SK-N-DZ (cell line): ENCODE measurements around the gene NAALADL2.

Experiments
- DNase-seq: peaks from one replicate; pipeline ENCODE4 v3.0.0-alpha.2; 2015; ENCODE audit warnings: low spot score

The NAALADL2 gene

GRCh38 chr3:175307642-175308041 lies 448.5 kb downstream of the NAALADL2 start:
- no peak for DNase-seq

DNA sequence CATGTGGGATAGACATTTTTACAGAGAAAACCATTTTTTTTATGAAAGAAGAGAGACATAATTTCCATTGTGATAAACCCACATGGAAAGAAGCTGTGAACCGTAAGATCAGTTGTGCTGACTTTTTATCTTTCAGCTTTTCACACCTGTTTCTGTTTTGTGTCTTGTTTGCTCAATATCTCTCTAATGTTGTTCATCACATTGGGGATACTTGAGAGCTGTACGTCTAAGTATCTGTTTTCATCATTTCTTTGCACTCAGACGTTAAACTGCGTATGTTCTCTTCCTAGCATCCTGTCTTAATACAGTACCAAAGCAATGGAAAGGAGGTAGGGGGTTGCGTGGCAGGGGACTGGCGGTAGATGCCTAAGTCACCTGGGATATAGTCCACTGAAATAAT lies 449.0 kb downstream of the NAALADL2 start:
- DNase-seq: no peak

- DNase-seq: no peak
These were observed 450.9 kb downstream of the NAALADL2 start for GRCh38 chr3:175310046-175310445.

- DNase-seq: no peak
These were observed 452.3 kb downstream of the NAALADL2 start for GRCh38 chr3:175311404-175311803.

- no peak for DNase-seq
These were observed 452.8 kb downstream of the NAALADL2 start for GRCh38 chr3:175311946-175312345.

DNA sequence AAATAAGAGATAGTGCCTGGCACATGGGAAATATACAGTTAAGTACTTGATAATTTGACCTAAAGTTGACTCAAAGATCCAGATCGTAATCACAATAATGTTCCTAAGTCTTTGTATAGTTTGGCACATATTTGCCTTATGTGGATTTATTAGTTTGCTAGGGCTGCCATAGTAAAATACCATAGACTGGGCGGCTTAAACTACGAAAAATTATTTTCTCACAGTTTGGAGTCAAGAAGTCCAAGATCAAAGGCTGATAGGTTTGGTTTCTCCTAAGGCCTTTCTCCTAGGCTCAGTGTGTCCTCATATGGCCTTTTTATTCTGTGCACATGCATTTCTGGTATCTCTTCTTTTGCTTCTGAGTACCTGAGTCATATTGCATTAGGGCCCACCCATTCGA lies 453.7 kb downstream of the NAALADL2 start:
- DNase-seq: no peak

DNA sequence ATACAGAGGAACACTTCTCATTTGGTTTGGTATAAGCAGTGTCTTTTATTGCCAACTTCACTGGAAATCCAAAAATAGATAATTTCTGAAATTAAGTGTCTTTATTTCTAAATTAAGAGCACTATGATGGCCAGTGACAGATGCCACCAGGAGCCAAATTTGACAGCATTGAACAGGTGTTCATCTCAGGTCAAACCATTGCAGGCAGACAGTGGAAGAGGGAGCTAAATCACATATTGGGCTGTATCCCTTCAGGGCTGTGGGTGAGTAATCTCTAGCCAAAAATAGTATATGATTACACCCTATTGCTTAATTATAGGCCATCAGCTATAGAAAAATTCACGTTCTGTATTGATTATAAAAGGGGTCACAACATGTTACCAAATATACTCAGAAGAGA lies 457.7 kb downstream of the NAALADL2 start:
- DNase-seq: no peak

GRCh38 chr3:175325440-175325839 lies 466.3 kb downstream of the NAALADL2 start:
- no peak for DNase-seq

- DNase-seq: no peak
These were observed 466.9 kb downstream of the NAALADL2 start for GRCh38 chr3:175326041-175326440.

GRCh38 chr3:175329373-175329772 lies 470.2 kb downstream of the NAALADL2 start:
- DNase-seq: no peak

DNA sequence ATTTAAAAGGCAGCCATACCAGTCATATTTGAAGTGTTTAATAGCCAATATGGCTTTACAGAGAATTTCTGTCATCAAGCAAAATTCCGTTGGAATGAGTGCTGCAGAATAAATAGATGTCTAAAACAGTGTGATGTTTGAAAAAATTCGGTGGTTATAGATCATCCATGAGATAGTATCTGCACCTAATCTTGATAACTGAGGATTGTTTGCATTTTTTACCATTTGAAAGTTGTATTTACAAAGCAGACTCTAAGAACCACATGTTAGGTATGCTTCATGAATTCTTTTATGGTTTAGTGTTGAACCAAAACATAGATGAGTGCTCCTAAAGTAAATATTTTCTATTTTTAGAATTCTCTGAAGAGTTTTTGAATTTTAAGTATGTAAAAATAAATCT lies 476.1 kb downstream of the NAALADL2 start:
- no peak for DNase-seq

DNA sequence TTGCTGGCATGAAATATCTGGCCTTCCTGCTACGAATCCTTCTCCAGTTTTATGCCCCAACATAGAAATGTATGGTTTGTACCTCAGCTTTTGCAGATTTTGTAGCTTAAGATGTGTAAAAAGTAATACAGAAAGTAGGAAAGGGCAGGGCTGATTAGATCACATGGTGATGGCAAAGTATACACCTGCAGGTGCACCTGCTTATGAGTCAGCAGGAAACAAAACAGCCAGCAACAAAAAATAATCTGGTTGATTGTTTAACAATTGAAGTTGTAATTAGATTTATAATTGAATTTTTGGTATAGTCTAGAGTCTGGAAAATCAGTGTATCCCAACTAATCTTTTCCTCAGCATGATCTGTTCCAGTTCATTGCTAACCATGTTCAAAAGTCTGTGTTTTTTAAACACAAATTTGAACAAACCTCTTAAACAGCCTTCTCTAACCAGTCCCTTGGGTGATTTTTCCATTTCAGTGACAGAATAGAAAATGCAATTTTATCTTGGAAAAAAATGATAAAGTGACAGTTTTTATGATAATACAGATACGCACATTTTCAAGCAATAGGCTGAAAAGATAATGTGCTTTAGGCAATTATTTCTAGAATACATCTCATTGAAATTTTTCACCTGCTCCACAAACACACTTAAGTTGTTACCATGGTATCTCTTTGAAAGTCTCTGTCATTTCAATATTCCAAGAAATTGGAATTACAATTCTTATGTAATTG lies 477.4 kb downstream of the NAALADL2 start:
- DNase-seq: no peak

DNA sequence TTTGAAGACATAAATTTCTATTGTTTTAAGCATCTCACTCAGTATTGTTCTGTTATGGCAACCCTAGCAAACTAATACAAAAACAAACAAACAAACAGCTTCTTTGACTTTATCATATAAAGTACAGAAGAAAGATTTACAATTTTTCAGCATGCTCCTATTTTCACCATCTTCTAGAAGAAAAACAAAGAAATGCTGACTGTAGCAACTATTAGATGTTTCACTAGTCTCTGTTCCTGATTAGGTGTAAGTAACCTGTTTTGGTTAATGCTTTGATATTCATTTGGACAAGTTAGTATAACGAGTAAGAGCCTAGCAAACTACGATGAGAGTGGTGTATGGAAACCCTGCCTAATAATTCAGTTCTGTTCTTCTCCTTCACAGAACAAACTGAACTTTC lies 478.5 kb downstream of the NAALADL2 start:
- no peak for DNase-seq

- no peak for DNase-seq
These were observed 479.8 kb downstream of the NAALADL2 start for GRCh38 chr3:175338775-175339535.

GRCh38 chr3:175340338-175341015 lies 481.3 kb downstream of the NAALADL2 start:
- no peak for DNase-seq

- DNase-seq: no peak
These were observed 483.1 kb downstream of the NAALADL2 start for GRCh38 chr3:175342196-175342595.

DNA sequence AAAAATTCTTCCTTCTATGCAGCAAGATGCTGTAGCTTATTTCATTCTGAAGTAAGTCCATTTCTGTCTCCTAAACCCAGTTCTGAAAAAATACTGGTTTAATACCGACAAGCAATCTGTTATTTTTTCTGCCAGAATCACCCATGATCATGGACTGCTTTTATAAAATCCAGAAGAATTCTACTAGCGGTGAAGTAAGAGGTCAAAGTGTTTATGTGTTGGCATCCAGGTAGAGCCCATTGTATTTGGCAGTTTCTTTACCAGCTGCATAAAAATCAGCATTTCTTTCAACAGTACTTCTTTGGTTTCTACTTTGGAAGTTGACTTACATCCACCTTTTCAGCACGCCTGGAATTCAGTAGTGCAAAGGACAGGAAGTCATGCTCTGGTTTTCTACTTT lies 484.8 kb downstream of the NAALADL2 start:
- no peak for DNase-seq

DNA sequence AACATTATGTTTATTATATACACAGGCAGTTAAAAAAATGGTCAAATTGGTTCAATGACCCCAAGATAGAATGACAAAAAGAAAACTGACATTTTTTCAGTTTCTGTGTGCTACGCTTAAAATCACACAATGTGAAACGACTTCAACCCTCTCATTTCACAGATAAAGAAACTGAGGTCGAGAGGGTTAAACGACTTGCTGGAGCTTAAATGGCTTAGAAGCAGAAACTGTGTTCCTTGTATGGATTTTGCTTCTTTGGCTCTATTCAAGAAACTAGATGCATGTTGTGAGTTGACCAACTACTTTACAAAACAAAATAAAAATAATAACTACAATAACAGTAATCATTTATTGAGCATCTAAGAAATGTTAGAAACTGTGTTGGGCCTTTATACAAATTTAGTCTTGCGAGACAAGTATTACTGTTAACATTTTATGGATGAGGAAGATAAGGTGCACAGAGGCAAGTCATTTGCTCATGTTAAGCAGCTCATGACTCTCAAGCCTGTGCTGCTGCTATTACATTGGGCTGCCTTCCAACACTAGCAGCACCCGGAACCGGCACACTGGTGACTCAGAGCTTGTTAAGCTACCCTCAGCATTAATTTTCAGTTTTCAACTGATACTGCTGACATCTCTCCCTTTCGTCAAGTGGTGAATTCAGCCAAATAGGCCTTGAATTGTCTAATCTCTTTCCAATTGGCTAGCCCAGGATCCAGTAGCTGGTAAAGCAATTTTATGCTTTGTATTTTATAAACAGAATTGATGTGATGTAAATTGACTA lies 487.6 kb downstream of the NAALADL2 start:
- no peak for DNase-seq

DNA sequence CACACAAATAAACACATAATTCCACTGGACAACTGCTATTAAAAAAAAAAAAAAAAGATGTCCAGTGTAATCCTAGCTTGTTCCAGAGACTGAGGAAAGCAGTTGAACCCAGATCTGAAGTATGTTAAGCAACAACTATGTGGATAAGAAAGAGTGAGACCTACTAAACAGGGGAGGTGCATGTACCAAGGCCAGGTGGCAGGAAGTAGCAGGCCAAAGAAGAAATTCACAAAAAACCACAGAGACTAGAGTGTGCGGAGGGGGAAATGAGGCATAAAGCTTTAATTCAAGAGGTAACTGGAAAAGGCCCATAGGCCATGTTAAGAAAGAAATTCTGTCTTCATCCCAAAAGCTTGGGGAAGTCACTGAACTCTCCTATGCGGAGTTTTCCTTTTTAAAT lies 490.0 kb downstream of the NAALADL2 start:
- DNase-seq: no peak

DNA sequence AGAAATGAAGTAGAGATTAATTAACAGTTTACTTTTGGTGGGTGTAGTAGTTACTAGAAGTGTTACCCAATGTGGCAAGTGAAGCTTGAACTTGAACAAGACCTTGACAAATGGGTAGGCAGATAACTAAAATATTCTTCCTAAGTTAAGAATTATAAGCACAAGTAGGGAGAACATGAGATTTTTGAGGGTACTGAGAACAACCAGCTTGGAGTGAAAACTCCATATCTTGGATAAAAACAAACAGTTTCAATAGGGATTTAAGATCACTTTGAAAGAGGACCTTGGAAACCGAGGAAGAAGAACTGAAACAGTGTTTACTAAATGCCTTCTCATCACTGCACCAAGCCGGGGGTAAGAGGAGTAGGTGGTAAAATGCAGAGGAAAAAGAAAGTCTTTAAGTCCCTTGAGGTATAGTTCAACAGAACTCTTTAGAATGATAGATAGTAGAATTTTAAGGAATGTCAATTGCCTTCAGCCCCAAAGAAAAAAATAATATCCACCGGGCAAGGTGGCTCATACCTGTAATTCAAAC lies 496.7 kb downstream of the NAALADL2 start:
- no peak for DNase-seq

GRCh38 chr3:175356899-175357324 lies 497.8 kb downstream of the NAALADL2 start:
- no peak for DNase-seq

- no peak for DNase-seq
These were observed 498.6 kb downstream of the NAALADL2 start for GRCh38 chr3:175357758-175358157.
